Skeletal muscle satellite cell (primary cell): ENCODE results near the gene MYH10. TPM values are rescaled to one million over a fixed set of nuclear protein-coding genes. Genes with fewer than 3 reads are reported as not detected.

Experiments used
- H3K27me3 ChIP-seq: 2 replicates; pipeline ENCODE4 v1.7.0; 2013; ENCODE audit warnings: low read length; ENCODE audit not compliant: control insufficient read depth, insufficient read depth
- H3K36me3 ChIP-seq: 2 replicates; pipeline ENCODE4 v1.7.0; 2013; ENCODE audit warnings: mild to moderate bottlenecking, control low read depth, low read length; ENCODE audit not compliant: insufficient read depth
- H3K4me1 ChIP-seq: 2 replicates; pipeline ENCODE4 v1.7.0; 2013; ENCODE audit warnings: low read length; ENCODE audit not compliant: control insufficient read depth, insufficient read depth
- H3K4me2 ChIP-seq: 2 replicates; pipeline ENCODE4 v1.7.0; 2013; ENCODE audit warnings: mild to moderate bottlenecking, low read length
- H3K4me3 ChIP-seq: 2 replicates; pipeline ENCODE4 v1.7.0; 2013; ENCODE audit warnings: low read length
- H3K9ac ChIP-seq: 2 replicates; pipeline ENCODE4 v1.7.0; 2013; ENCODE audit warnings: mild to moderate bottlenecking, low read depth, low read length, moderate library complexity
- H3K9me3 ChIP-seq: replicated peaks from 2 replicates; pipeline ENCODE4 v1.7.0; 2013; ENCODE audit warnings: mild to moderate bottlenecking, control low read depth, low read length
- total RNA-seq: library from RNA; depleted of rRNA; stranded (reverse); fragments of >200 nt; gene quantifications from 2 replicates; pipeline ENCODE4 v1.2.3, GENCODE V29; 2012; rRNA removed

MYH10 gene
- total RNA-seq: 17.0 and 22.3 TPM in 2 replicates

DNA sequence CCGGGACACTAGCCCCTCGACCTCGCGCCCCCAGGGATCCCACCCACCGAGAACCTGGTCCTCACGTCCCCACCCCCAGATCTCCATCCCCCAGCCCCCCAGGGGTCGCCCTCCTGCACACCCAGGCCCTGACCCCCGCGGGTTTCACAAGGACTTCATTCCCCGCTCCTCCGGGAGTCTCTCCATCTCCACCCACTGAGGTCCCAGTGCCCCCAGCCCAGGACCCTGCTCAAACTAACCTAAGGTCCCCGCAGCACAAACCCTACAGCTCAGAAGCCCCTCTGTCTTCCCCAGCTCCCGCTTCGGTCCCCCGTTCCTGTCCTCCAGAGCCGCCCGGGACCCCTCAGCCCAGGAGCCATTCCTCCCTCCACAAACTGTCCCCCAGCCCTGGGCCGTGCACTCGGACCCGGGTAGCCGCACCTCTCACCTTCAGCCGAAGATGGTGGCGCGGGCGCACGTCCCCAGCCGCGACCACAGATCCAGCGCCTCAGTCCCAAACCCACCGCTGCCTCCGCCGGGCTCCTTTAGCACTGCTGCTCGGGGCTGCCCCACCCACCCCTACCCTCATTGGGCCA, at the start of gene MYH10:
MYH10 (minus strand) TSS at position 499 of the 575 bp plus-strand sequence. CDS start 7,479 bp downstream, outside the sequence.
- Histone ChIP-seq H3K4me1 (peaks cover 3% of the 10 kb centered on the region), H3K9ac (peak within 1 kb of the TSS; percentile 83), H3K4me3 (peak within 1 kb of the TSS; percentile 90), H3K36me3 (no peaks in the 10 kb centered on the region), H3K4me2 (peak within 1 kb of the TSS; percentile 99), H3K9me3 (no peaks in the 10 kb centered on the region), H3K27me3 (peaks cover 8% of the 10 kb centered on the region)

DNA sequence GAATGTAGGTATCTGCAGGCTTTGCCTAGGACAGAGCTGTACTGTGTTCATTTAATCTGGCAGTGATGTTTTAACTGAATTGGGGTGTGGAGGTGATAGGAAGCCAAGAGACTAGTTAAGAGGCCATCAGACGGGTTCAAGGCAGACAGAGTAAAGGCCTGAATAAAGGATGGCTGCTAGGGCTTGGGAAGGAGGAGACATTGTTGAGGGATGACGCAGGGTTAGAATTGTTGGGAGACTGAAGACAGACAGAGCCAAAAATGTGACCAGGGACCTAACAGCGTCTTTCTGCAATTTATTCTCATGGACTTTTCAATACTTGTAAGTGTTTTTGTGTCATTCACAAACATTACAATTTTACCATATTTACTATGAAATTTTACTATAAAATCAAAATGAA, 48.6 kb upstream of the MYH10 start:
- no peak overlapping the region for H3K4me3 ChIP-seq
- H3K4me2 ChIP-seq: no peak overlapping the region
- H3K9me3 ChIP-seq: no peaks in the 10 kb centered on the region
- H3K4me1 ChIP-seq: no peaks in the 10 kb centered on the region
- peaks cover 19% of the 10 kb centered on the region for H3K27me3 ChIP-seq
- no peak overlapping the region for H3K9ac ChIP-seq
- no peaks in the 10 kb centered on the region for H3K36me3 ChIP-seq

DNA sequence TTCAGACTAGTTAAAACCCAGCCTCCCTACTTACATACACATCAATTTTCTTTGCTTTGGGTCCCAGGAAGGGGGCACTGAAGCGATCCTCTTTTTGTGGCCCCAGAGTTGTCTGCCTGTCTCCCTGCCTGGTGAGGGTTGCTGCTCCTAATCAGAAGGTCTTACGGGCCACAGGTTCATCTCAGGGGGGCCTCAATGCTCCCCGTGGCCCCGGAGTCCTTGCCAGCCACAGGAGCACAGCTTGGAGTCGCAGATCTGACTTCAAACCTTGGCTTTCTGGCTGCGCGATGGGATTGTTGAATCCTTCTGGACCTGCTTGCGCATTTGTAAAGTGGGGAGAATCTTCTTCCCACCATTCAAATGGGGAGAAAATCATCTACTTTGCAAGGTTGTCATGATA, 44.8 kb upstream of the MYH10 start:
- Histone ChIP-seq H3K27me3 (peaks cover 21% of the 10 kb centered on the region), H3K36me3 (no peaks in the 10 kb centered on the region)

DNA sequence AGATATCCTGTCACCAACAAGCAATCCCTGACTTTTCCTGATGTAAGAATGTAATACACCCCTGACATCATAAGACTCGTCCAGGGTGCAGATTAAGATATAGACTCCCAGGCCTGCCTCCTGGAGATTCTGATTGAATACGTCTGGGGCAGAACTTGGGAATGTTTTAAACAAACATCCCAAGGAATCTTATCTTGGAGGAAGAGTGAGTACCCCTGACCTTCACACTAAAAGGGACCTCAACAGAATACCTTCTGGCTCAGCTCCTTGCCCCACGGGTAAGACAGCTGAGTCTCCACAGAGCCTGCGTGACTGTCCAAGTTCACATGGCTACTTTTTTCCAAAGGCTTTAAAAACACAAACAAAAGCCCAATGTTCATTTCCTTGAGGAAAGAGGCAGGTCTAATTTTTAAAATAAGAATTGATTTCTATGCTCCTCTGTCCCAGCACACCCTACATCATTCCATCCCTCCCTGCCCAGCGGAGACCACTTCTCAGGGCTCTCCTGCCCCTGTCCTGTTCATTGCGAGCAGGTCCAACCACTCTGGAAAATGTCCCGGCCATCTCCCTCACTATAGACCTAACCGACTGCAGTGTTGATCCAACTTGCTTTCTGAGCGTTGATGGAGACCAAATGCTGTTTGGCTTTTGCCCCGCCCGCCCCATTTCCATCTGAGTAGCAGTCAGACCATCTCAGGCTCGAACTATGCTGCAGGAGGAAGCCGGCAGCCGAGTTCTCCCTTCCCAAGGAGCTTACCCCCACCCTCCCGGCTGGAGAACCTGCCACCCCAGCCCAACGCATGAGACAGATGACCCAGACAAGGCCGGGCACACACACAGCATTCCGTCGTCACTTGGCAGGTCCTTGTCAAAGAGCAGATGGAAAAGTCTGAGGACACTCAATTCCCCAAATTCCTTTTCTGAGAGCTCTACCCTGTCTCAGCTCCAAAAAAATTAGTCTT, 44.1 kb upstream of the MYH10 start:
- Histone ChIP-seq H3K9me3 (no peaks in the 10 kb centered on the region), H3K9ac (no peak overlapping the region), H3K27me3 (peaks cover 22% of the 10 kb centered on the region), H3K4me2 (no peak overlapping the region), H3K4me1 (no peaks in the 10 kb centered on the region), H3K36me3 (no peaks in the 10 kb centered on the region), H3K4me3 (no peak overlapping the region)

More for the DNA sequence above, 44.8 kb upstream of the MYH10 start:
- Histone ChIP-seq H3K9me3 (no peaks in the 10 kb centered on the region), H3K9ac (no peak overlapping the region), H3K4me1 (no peaks in the 10 kb centered on the region), H3K4me3 (no peak overlapping the region), H3K4me2 (no peak overlapping the region)

DNA sequence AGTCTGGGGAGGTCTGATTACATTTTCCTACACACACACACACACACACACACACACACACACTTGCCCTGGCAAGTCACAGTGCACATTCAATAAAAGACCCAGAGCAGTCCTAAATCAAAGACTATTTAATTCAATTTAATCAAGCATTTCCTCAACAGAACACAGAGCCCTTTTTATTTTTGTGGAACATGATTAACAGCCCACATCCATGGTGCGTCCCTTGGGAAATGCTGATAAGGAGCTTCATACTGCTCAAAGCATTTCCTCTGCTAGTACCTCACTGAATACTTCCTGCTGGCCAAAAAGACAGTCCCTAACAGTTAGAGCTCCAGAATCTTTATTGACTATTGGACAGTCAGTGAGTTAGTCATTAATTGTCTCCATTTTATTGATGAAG, 43.1 kb upstream of the MYH10 start:
- Histone ChIP-seq H3K9me3 (no peaks in the 10 kb centered on the region), H3K4me2 (no peak overlapping the region), H3K36me3 (no peaks in the 10 kb centered on the region), H3K9ac (no peak overlapping the region), H3K4me3 (no peak overlapping the region), H3K27me3 (peaks cover 28% of the 10 kb centered on the region), H3K4me1 (no peaks in the 10 kb centered on the region)

DNA sequence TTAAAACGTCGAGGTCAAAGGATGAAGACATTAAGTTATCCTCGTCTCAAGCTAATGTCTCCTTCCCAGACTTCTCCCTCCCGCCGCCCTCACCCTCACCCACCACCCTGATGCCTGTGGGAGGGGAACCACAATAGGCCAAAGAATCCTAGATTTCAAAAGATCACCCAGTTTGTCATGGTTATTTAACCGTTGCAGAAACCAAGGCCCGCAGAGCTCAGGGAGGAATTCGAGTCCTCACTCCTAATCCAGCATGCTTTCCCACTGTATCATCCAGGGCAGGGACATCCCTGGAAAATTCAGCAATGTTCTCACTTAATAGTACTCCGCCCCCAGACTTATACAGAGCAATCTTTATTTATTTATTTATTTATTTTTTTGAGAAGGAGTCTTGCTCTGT, 41.8 kb upstream of the MYH10 start:
- no peaks in the 10 kb centered on the region for H3K36me3 ChIP-seq
- no peaks in the 10 kb centered on the region for H3K4me1 ChIP-seq
- no peak overlapping the region for H3K9ac ChIP-seq
- H3K4me3 ChIP-seq: no peak overlapping the region
- H3K9me3 ChIP-seq: no peaks in the 10 kb centered on the region
- H3K27me3 ChIP-seq: peaks cover 28% of the 10 kb centered on the region
- H3K4me2 ChIP-seq: no peak overlapping the region

DNA sequence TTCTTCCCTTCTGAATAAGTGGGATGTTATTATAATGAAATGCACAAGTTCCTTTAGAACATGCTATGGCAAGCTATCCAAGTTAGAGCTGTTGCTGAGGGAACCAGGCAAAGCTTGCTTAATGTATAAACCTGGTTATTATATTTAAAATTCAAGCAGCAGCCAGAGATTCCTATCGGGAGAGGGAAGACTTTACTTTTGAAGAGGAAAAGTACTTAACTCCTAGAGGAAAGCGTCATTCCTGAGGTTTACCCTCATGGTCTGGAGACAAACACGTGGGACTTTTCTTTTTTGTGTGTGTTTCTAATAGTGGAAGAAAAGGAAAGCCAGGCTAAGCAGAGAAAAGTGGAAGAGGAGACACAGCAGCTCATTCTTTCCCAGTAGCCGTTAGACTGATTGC, 39.9 kb upstream of the MYH10 start:
- no peak overlapping the region for H3K4me3 ChIP-seq
- H3K36me3 ChIP-seq: no peaks in the 10 kb centered on the region
- no peak overlapping the region for H3K4me2 ChIP-seq
- peaks cover 28% of the 10 kb centered on the region for H3K27me3 ChIP-seq
- no peaks in the 10 kb centered on the region for H3K9me3 ChIP-seq
- H3K4me1 ChIP-seq: no peaks in the 10 kb centered on the region
- no peak overlapping the region for H3K9ac ChIP-seq

DNA sequence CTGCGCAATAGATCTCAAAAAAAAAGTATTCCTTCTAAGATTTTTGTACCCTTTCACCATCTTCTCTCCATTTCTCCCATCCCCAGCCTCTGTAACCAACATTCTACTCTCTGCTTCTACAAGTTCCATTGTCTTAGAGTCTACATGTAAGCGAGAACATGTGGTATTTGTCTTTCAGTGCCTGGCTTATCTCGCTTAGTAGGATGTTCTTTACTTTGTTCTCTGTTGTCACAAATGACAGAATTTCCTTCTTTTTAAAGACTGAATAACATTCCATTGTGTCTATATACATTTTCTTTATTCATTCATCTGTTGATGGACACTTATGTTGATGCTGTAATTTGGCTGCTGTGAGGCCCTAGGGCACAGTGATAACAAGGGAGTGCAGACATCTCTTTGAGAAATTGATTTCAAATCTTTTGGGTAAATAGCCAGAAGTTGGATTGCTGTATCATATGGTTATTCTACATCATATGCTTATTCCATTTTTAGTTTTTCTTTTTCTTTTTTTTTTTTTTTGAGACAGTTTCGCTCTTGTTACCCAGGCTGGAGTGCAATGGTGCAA, 37.7 kb upstream of the MYH10 start:
- no peak overlapping the region for H3K4me3 ChIP-seq
- no peak overlapping the region for H3K9ac ChIP-seq
- H3K36me3 ChIP-seq: no peaks in the 10 kb centered on the region
- H3K4me2 ChIP-seq: no peak overlapping the region
- H3K4me1 ChIP-seq: no peaks in the 10 kb centered on the region
- no peaks in the 10 kb centered on the region for H3K9me3 ChIP-seq
- H3K27me3 ChIP-seq: peaks cover 17% of the 10 kb centered on the region

DNA sequence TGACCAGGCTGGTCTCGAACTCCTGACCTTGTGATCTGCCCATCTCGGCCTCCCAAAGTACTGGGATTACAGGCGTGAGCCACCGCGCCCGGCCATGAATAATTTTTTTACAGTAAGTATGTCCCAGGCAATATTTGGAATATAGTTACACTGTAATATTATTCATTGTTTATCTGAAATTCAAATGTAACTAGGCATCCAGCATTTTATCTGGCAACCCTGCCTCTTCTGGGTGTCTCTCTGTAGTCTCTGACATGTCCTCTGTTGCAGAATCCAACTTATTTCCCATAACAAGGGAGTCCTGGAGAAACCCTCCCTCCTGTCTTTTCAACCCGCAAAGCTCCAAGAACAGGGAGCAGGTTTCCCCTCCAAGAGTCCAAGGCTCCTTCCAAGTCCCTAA, 36.9 kb upstream of the MYH10 start:
- H3K27me3 ChIP-seq: peaks cover 17% of the 10 kb centered on the region
- H3K9me3 ChIP-seq: no peaks in the 10 kb centered on the region

DNA sequence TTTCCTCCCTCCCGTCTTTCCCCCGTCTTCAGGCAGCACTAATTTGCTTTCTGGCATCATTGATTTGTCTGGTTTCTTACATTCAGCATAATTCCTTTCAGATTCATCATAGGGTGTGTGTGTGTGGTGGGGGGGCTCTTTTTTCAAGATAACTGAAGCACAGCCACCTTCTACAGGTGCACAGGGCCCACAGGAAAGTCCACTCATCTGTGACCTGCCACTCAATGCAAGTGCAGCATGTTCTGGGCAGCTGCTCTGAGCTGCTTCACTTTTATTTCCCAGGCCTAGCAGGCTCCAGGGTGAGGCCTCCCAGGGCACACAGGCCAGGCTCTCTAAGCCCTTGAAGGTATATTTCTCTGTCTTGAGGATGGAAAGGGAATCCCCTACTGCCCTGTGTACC, 35.2 kb upstream of the MYH10 start:
- H3K27me3 ChIP-seq: peaks cover 17% of the 10 kb centered on the region
- H3K4me1 ChIP-seq: no peaks in the 10 kb centered on the region
- no peak overlapping the region for H3K4me3 ChIP-seq
- H3K4me2 ChIP-seq: no peak overlapping the region
- no peak overlapping the region for H3K9ac ChIP-seq
- H3K36me3 ChIP-seq: no peaks in the 10 kb centered on the region
- H3K9me3 ChIP-seq: no peaks in the 10 kb centered on the region

More for the DNA sequence above, 36.9 kb upstream of the MYH10 start:
- Histone ChIP-seq H3K4me2 (no peak overlapping the region), H3K4me3 (no peak overlapping the region), H3K4me1 (no peaks in the 10 kb centered on the region), H3K36me3 (no peaks in the 10 kb centered on the region), H3K9ac (no peak overlapping the region)

DNA sequence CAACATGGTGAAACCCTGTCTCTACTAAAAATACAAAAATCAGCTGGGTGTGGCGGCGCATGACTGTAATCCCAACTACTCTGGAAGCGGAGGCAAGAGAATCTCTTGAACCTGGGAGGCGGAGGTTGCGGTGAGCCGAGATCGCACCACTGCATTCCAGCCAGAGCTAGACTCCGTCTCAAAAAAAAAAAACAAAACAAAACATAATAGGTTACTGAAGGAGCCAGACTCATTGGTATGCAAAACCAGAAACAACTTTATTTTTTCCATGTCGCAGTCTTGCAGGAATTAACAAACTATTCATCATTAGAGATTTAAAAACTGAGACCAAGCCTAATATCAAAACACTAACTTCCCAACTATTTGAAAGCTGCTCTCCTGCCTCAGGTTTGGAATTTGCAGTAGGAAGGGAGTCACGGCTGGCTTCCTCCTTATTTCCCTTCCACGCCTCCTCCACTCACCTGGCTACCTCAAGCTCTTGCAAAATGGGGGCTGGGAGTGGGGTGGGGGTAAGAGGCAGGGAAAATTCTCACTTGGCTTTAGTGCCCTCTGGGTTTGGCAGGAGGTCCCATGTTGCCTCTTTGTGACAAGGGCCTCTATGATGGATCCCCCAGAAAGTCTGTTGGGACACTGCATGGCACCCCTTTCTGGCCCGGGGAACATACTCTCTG, 34.1 kb upstream of the MYH10 start:
- Histone ChIP-seq H3K9me3 (no peaks in the 10 kb centered on the region), H3K4me2 (no peak overlapping the region), H3K27me3 (peaks cover 16% of the 10 kb centered on the region), H3K4me1 (no peaks in the 10 kb centered on the region), H3K4me3 (no peak overlapping the region), H3K36me3 (no peaks in the 10 kb centered on the region), H3K9ac (no peak overlapping the region)
